Keratinocyte (primary cell): ENCODE measurements around the gene ZNF45. TPM values are rescaled to one million over a fixed set of nuclear protein-coding genes. Genes with fewer than 3 reads are reported as not detected.

Experiments used
- DNase-seq: peaks from one replicate; pipeline ENCODE4 v3.0.0-alpha.2; 2011; ENCODE audit warnings: low read depth, missing footprints, low spot score
- FAIRE-seq: peaks from 2 replicates; lab custom pipeline; 2011; peaks lifted over from hg19 to GRCh38; lab: Jason Lieb, UNC
- H2AFZ ChIP-seq: 2 replicates; pipeline ENCODE4 v1.6.0; 2012; ENCODE audit warnings: low read length, control low read depth, inconsistent platforms; ENCODE audit not compliant: control insufficient read depth
- H3K27ac ChIP-seq: 2 replicates; pipeline ENCODE4 v1.5.1; 2011; ENCODE audit warnings: low read length; ENCODE audit not compliant: control insufficient read depth, insufficient read depth
- H3K27me3 ChIP-seq: 3 replicates; pipeline ENCODE4 v1.6.0; 2011; ENCODE audit warnings: low read length; ENCODE audit not compliant: control insufficient read depth, insufficient read depth; ENCODE audit errors: extremely low read depth
- H3K36me3 ChIP-seq, 2 experiments: 2 replicates in 1 of 2; 3 replicates in 1 of 2; pipeline ENCODE4 v1.5.1; 2011; ENCODE audit warnings: low read length in 2 of 2, mild to moderate bottlenecking in 1 of 2; ENCODE audit not compliant: control insufficient read depth in 2 of 2, insufficient read depth in 2 of 2; ENCODE audit errors: extremely low read depth in 1 of 2
- H3K4me1 ChIP-seq: 3 replicates; pipeline ENCODE4 v1.5.1; 2011; ENCODE audit warnings: low read length; ENCODE audit not compliant: control insufficient read depth, insufficient read depth; ENCODE audit errors: extremely low read depth
- H3K4me2 ChIP-seq: 3 replicates; pipeline ENCODE4 v1.6.0; 2011; ENCODE audit warnings: low read depth, low read length; ENCODE audit not compliant: control insufficient read depth, insufficient read depth; ENCODE audit errors: extremely low read depth
- H3K4me3 ChIP-seq, 3 experiments: fragments of 200-600 bp in 1 of 3; sonication (generic) in 1 of 3; 2 replicates in 2 of 3; 3 replicates in 1 of 3; pipeline ENCODE4 v1.5.1; 2011 to 2016; ENCODE audit warnings: low read length in 3 of 3, mild to moderate bottlenecking in 3 of 3, control low read depth in 2 of 3, inconsistent platforms in 1 of 3, low read depth in 1 of 3, mixed read lengths in 1 of 3, mixed run types in 1 of 3, moderate library complexity in 1 of 3; ENCODE audit not compliant: control insufficient read depth in 2 of 3, insufficient read depth in 2 of 3; ENCODE audit errors: extremely low read depth in 1 of 3
- H3K79me2 ChIP-seq: 2 replicates; pipeline ENCODE4 v1.6.0; 2012; ENCODE audit warnings: low read length; ENCODE audit not compliant: control insufficient read depth, insufficient read depth
- H3K9ac ChIP-seq: 3 replicates; pipeline ENCODE4 v1.6.0; 2011; ENCODE audit warnings: low read length; ENCODE audit not compliant: control insufficient read depth, insufficient read depth; ENCODE audit errors: extremely low read depth
- H3K9me1 ChIP-seq: 3 replicates; pipeline ENCODE4 v1.6.0; 2011; ENCODE audit warnings: low read length; ENCODE audit not compliant: control insufficient read depth, insufficient read depth; ENCODE audit errors: extremely low read depth
- H3K9me3 ChIP-seq: 2 replicates; pipeline ENCODE4 v1.5.1; 2012; ENCODE audit warnings: low read depth, low read length; ENCODE audit not compliant: control insufficient read depth
- H4K20me1 ChIP-seq: 3 replicates; pipeline ENCODE4 v1.6.0; 2011; ENCODE audit warnings: low read length; ENCODE audit not compliant: control insufficient read depth, insufficient read depth; ENCODE audit errors: extremely low read depth
- EZH2 ChIP-seq: IDR thresholded peaks from one replicate; pipeline ENCODE4 v1.6.1; 2012; ENCODE audit warnings: inconsistent platforms, mild to moderate bottlenecking, low read length, moderate library complexity
- dilution Hi-C: fragments of 300-500 bp; cut with MboI; formaldehyde crosslinking; loops from one replicate; pipeline ENCODE4 v1.7.0; 2020; ENCODE audit warnings: low sequenced_read_pairs; ENCODE audit not compliant: extremely low pct_ligation_motif_present
- polyA plus RNA-seq, 5 experiments: library from polyadenylated mRNA; depleted of rRNA in 3 of 5; stranded (reverse) in 3 of 5; stranded (forward) in 1 of 5; unstranded in 1 of 5; fragments of >200 nt; gene quantifications; 1 replicate in 1 of 5; 2 replicates in 3 of 5; 3 replicates in 1 of 5; pipeline versions ENCODE4 v1.2.1 to v1.2.3, GENCODE V29; 2011 to 2012; ENCODE audit warnings: missing spikeins in 2 of 5, low read depth in 1 of 5, low replicate concordance in 1 of 5
- TF ChIP-seq, protein P1 (sequence below), 3 experiments: IDR thresholded peaks in 1 of 3; conservative IDR thresholded peaks in 1 of 3; optimal IDR thresholded peaks in 1 of 3; 2 replicates in 2 of 3; 3 replicates in 1 of 3; pipeline versions ENCODE3 to v1.5.1; 2011; ENCODE audit warnings: low read length in 3 of 3, mild to moderate bottlenecking in 3 of 3, moderate library complexity in 2 of 3, control low read depth in 1 of 3, inconsistent platforms in 1 of 3; ENCODE audit not compliant: insufficient read depth in 2 of 3; ENCODE audit errors: extremely low read depth in 1 of 3

The ZNF45 gene
- polyA plus RNA-seq, 1 donor (not counting 4 experiments of a cell fraction or from before 2014, with no cell fraction given): 9.1 TPM

DNA sequence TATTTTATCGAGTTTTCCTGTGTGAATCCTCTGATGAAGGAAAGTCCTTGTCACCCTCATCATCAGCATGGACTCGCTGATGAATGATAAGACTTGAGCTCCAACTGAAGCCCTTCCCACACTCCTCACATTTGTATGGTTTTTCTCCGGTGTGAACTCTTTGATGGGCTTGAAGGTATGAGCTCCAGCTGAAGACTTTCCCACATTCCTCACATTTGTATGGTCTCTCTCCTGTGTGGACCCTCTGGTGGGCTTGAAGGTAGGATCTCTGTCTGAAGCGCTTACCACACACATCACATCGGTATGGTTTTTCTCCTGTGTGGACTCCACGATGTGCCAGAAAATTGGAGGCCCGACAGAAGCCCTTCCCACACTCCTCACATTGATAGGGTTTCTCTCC, 21.7 kb downstream of the ZNF45 start:
- dilution Hi-C loops: no loop called here
- H3K79me2 ChIP-seq: no peaks in the 10 kb centered on the region
- FAIRE-seq: peak; percentile 23

DNA sequence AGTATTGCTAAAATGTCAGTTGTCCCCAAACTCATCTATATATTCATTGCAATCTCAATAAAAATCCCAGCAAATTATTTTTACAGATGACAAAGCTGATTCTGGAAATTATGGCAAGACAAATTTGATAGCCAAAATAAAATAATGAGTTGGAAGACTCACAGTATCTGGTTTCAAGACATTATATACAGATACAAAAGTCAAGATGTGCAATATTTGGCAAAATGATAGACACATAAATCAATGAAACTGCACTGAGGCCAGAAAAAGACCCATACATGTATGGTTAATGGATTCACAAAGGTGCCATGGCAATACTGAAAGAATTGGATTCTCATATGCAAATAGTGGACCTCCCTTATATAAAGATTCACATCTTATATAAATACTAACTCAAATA, 24.2 kb downstream of the ZNF45 start:
- FAIRE-seq: no peak
- no peak overlapping the region for H3K27ac ChIP-seq
- no peaks in the 10 kb centered on the region for H3K4me1 ChIP-seq
- dilution Hi-C loops: no loop called here
- H3K4me3 ChIP-seq: no peak overlapping the region
- DNase-seq: no peak
- H3K79me2 ChIP-seq: no peaks in the 10 kb centered on the region
- no peak overlapping the region for H3K4me2 ChIP-seq
- H3K36me3 ChIP-seq: peaks cover 20 to 24% of the 10 kb centered on the region in 2 experiments
- H3K27me3 ChIP-seq: no peaks in the 10 kb centered on the region
- H4K20me1 ChIP-seq: no peaks in the 10 kb centered on the region
- no peak for TF ChIP-seq EZH2
- TF ChIP-seq, protein P1, sequence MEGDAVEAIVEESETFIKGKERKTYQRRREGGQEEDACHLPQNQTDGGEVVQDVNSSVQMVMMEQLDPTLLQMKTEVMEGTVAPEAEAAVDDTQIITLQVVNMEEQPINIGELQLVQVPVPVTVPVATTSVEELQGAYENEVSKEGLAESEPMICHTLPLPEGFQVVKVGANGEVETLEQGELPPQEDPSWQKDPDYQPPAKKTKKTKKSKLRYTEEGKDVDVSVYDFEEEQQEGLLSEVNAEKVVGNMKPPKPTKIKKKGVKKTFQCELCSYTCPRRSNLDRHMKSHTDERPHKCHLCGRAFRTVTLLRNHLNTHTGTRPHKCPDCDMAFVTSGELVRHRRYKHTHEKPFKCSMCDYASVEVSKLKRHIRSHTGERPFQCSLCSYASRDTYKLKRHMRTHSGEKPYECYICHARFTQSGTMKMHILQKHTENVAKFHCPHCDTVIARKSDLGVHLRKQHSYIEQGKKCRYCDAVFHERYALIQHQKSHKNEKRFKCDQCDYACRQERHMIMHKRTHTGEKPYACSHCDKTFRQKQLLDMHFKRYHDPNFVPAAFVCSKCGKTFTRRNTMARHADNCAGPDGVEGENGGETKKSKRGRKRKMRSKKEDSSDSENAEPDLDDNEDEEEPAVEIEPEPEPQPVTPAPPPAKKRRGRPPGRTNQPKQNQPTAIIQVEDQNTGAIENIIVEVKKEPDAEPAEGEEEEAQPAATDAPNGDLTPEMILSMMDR (optimal IDR thresholded peaks at IDR 0.05 in 1 of 3, IDR thresholded peaks at IDR 0.05 in 1 of 3, conservative IDR thresholded peaks at IDR 0.05 in 1 of 3; ENCODE audit: extremely low read depth in 1 of 3, insufficient read depth in 2 of 3, low read length in 3 of 3): no peak
- H3K9ac ChIP-seq: no peak overlapping the region
- H3K9me3 ChIP-seq: peaks cover 22% of the 10 kb centered on the region
- no peaks in the 10 kb centered on the region for H3K9me1 ChIP-seq
- H2AFZ ChIP-seq: no peak overlapping the region

More for the DNA sequence above, 21.7 kb downstream of the ZNF45 start:
- TF ChIP-seq, protein P1 (optimal IDR thresholded peaks at IDR 0.05 in 1 of 3, IDR thresholded peaks at IDR 0.05 in 1 of 3, conservative IDR thresholded peaks at IDR 0.05 in 1 of 3; ENCODE audit: extremely low read depth in 1 of 3, insufficient read depth in 2 of 3, low read length in 3 of 3): no peak
- TF ChIP-seq EZH2: no peak
- no peak overlapping the region for H3K9ac ChIP-seq
- no peaks in the 10 kb centered on the region for H4K20me1 ChIP-seq
- H3K27me3 ChIP-seq: no peaks in the 10 kb centered on the region
- no peaks in the 10 kb centered on the region for H3K4me1 ChIP-seq
- H2AFZ ChIP-seq: no peak overlapping the region
- no peak overlapping the region for H3K4me3 ChIP-seq
- peaks cover 29 to 34% of the 10 kb centered on the region in 2 experiments for H3K36me3 ChIP-seq
- no peak overlapping the region for H3K4me2 ChIP-seq
- no peaks in the 10 kb centered on the region for H3K9me1 ChIP-seq
- peaks cover 22% of the 10 kb centered on the region for H3K9me3 ChIP-seq
- no peak for DNase-seq
- no peak overlapping the region for H3K27ac ChIP-seq
